Raji (cell line): Measurements from ENCODE around the gene AP4S1.

Source experiments
- POLR2A ChIP-seq: IDR thresholded peaks from 2 replicates; pipeline ENCODE4 v1.6.1; 2011; ENCODE audit warnings: low read depth, low read length, control low read depth; ENCODE audit not compliant: insufficient read depth

Gene AP4S1

GRCh38 chr14:31138301-31138700 lies 112.9 kb downstream of the AP4S1 start:
- no peak for TF ChIP-seq POLR2A

- no peak for TF ChIP-seq POLR2A
These were observed 113.9 kb downstream of the AP4S1 start for GRCh38 chr14:31139301-31139847.

- TF ChIP-seq POLR2A: no peak
These were observed 117.1 kb downstream of the AP4S1 start for GRCh38 chr14:31142455-31143087.
